Measurements from ENCODE around the gene WDR86. TPM values are rescaled to one million over a fixed set of nuclear protein-coding genes. Genes with fewer than 3 reads are reported as not detected.

The WDR86 gene
- total RNA-seq, 1 donor, result 1.1 TPM

DNA sequence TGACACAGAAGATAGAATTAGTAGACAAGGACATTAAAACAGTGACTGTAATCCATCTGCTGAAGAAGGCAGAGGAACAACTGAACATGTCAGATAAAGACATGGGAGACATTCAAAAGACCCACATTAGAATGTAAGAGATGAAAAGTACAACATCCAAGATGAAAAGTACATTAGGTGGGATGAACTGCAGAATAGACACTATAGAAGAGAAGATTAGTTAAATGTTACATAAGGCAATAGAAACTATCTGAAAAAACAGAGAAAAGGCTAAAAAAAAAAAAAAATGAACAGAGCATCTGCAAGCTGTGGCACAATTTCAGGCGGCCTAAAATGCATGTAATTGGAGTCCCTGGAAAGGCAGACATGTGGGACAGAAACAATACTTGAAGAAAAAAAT, 46.7 kb downstream of the WDR86 start:
- no peak for DNase-seq (ENCODE audit: low read depth in 2 of 3, low spot score in 2 of 3)

DNA sequence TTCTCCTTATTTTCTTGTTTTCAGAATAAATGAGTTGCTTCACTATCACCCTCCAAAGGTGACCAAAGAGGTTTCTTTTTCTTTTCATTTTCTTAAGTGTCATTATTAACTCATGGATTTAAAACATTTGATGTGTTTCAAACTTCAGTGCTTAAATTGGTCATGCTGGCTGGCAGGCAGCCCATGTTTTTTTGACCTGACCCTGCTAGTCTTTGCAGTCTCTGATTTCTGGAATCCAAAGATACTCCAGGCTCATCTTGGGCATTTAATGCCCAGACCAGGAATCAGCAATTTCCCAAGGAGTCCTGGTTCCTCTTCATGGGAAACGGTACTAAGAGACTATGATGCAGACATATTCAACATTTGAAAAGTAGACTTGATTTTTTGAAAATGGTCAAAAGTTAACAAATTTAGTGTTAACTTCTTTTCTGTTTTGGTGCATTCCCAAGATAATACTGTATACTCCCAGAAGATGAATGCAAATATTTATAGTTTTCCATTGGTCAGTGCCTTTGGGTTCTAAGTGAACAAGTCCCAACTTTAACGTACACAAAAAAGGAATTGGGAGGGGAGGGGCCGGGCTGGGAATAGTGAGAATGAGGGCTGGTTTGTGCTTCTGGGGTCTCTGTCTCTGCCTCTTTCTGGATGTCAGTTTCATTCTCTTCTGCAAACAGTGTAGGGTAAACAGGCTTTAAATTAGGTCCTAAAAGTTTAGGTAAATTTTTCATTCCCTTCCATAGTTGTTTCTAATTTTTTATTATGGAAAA, 48.5 kb downstream of the WDR86 start:
- no peak for DNase-seq (ENCODE audit: low read depth in 2 of 3, low spot score in 2 of 3)

DNA sequence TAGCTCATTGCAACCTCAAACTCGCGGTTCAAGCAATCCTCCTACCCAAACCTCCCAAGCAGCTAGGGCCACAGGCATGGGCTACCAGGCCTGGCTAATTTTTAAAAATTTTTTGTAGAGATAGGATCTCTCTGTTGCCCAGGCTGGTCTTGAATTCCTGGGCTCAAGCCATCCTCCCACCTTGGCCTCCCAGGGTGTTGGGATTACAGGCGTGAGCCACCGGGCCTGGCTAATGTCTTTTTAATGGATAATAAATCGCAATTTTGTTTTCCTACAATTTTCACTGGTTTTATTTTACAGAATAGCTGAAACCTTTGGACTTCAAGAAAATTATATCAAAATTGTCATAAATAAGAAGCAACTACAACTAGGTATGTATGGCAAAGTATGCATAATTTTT, 57.3 kb downstream of the WDR86 start:
- DNase-seq (ENCODE audit: low read depth in 2 of 3, low spot score in 2 of 3), result no peak

DNA sequence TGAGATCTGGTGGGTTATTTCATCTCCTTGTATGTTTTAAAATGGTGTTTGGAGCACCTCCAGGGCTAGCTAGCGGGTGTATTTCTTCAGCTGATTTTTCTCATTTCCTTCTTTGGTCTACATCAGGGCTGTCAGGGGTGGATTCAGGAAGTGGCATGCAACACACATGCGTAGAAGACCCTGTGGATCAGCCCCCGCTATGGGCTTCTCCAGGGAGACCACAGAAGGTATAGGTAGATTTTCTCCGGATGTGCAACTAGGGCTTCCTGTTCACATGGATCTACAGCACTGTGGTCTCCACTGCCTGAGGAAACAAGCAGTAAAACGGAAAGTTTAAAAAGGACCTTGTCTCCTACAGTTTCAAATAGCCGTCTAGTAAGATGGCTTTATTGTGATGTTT, 57.9 kb downstream of the WDR86 start:
- peak in 2 of 3 donors; percentile 68 to 82 for DNase-seq (ENCODE audit: low read depth in 2 of 3, low spot score in 2 of 3)

DNA sequence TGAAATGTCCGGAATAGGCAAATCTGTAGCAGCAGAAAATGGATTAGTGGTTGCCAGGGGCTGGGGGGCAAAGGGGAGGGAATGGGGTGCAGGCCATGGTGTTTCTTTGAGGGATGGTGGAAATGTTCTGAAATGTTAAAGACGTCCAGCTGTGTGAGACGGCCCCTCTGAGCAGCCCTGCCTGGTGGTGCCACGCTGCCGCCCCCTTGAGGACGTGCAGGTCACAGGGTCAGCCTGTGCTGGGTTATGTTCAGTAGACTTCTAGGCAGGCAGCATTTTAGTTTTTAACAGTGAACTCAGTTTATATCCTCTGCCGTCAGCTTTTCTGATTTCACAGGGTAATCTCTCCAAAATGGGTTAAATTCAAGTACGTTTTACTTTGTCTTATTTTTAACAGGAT, 58.8 kb downstream of the WDR86 start:
- peak in 1 of 3 donors; percentile 32 for DNase-seq (ENCODE audit: low read depth in 2 of 3, low spot score in 2 of 3)

DNA sequence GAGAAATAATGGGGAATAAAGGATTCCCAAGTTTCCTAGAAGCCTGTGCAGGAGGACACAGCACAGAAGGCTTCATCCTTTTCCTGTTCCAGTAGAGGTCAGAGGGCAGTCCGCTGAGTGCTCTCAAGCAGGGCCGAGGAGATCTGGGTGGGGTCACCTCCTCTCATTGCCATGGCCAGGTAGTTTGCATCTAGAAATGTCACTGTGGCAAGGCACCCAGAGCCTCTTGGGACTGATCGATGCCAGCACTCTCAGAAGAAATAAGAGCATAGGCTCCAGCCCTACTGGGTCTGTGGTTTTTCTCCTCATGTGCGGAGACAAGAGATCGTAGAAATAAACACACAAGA, 60.4 kb downstream of the WDR86 start:
- no peak for DNase-seq (ENCODE audit: low read depth in 2 of 3, low spot score in 2 of 3)

DNA sequence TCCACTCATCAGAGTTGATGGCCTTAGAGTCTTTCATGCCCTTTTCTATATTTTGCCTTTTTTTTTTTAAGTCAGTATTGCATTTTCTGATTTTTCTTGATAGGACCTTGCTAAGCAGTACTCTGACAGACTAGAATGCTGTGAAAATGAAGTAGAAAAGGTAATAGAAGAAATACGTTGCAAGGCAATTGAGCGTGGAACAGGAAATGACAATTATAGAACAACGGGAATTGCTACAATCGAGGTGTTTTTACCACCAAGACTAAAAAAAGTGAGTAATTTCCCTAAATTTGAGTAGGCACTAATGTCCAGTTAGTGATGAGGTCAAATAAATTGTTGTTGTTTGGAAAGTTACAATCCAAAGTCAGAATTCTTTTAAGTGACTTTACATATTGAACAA, 60.9 kb downstream of the WDR86 start:
- no peak for DNase-seq (ENCODE audit: low read depth in 2 of 3, low spot score in 2 of 3)

DNA sequence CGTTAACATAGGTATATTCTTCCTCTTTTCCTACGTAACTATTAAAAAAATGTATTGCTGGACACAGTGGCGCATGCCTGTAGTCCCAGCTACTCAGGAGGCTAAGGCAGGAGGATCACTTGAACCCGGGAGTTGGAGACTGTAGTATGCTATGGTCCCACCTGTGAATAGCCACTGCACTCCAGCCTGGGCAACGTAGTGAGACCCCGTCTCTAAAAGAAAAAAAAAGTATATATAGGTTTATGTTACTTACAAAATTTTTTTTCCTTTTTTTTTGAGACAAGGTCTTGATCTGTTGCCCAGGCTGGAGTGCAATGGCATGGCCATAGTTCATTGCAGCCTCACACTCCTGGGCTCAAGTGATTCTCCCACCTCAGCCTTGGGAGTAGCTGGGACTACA, 62.6 kb downstream of the WDR86 start:
- no peak for DNase-seq (ENCODE audit: low read depth in 2 of 3, low spot score in 2 of 3)

DNA sequence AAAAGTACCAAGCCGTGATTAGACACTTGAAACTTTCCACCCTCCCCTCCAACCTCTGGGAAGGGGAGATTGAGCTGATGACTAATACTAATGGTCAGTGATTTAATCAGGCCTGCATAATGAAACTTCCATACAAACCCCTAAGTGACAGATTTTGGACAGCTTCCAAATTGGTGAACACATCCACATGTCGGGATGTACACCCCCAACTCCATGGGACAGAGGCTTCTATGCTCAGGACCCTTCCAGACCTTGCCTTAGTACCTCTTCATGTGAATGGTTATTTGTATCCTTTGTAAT, 63.4 kb downstream of the WDR86 start:
- no peak for DNase-seq (ENCODE audit: low read depth in 2 of 3, low spot score in 2 of 3)

DNA sequence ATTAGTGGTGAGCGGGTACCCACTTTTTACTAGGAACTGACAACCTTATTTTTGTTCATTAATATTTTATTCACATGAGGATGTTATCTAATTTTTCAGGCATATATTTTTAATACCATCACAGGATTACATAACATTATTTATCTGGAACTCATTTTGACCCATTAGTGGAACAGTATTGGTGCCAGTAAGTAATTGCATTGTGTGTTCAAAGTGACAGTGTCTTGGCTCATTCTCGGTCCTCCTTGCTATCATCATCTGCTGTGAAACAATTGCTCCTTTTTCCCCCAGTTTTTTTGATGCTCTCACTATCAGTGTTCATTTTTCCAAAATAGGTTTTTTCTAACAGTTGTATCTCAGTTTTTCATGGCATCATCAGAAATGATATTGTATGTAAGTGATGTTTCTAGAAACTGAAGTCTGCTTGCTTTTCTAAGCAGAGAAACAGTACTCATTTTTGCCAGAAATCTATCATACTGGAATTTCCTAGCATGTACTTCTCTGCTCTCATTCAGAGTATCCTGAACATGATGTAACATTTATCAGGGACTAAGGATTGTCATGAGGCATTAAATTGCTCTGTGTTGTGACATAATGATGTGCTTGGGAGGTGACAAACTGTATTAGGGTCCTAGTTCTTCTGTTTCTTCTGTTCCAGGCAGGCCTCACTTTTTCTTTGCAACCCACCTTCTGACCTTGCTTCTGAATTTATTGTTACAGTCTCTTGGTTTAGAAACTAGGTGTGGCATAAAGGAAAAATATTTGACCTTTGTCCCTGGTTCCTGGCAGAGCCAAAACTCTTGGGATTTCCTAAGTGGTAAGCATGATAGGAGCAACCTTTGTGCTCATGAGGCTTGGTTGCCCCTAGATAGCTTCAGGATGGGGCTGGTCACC, 64.0 kb downstream of the WDR86 start:
- no peak for DNase-seq (ENCODE audit: low read depth in 2 of 3, low spot score in 2 of 3)

DNA sequence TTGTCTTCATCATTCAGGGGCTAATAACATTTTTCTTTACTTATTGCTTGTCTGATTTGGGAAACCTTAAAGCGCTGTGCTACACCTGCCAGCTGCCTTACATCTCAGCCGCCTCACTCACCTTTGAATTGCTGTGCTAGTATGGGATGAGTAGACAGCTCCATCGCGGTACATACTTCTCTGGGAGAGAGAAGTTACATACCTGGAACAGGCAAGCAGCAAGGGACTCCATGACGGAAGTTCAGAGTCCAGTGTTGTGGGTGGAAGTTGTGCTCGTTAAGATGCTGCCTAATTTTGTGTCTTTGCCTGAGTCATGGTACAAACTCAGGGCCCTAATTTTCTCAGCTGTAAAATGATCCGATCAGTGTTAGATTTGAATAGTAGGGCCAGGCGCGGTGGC, 66.3 kb downstream of the WDR86 start:
- no peak for DNase-seq (ENCODE audit: low read depth in 2 of 3, low spot score in 2 of 3)

DNA sequence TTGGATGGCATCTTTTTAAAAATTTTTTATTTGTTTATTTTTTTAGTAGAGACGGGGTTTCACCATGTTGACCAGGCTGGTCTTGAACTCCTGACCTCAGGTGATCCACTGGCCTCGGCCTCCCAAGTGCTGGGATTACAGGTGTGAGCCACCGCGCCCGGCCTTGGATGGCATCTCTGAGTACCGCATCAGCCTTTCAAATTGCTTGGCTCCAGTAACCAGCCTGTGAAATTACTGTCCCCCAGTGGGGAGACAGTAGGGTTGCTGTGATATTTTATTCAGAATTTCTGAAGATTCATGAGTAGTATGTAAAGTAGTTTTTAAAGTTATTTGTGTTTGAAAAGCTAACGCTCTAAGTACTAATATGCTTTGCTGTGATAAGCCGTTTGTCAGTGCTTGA, 67.0 kb downstream of the WDR86 start:
- no peak for DNase-seq (ENCODE audit: low read depth in 2 of 3, low spot score in 2 of 3)

DNA sequence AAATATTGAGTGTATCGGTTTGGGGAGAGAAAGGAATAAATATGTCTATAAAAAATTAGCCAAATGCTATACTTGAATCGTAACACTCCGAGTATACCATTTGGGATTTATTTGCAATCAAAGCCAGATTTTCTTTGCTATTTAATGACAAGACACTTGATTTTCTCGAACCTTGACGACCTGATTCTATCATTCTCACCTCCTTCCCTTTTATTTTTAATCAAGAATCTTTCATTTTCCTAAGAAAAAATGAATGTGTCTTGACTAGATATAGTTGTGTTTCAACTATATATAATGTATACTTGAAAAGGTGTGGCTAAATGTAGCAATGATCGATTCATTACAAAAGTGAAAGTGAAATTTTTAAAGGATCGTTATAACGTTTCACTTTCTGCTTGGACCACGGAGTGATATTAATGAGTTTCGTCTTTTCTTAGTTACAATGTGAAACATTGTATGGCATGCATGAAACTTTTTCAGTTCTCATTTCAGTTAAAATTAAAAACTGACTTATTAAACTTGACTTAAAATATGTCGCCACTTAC, 67.7 kb downstream of the WDR86 start:
- peak in 1 of 3 donors; percentile 38 for DNase-seq (ENCODE audit: low read depth in 2 of 3, low spot score in 2 of 3)

DNA sequence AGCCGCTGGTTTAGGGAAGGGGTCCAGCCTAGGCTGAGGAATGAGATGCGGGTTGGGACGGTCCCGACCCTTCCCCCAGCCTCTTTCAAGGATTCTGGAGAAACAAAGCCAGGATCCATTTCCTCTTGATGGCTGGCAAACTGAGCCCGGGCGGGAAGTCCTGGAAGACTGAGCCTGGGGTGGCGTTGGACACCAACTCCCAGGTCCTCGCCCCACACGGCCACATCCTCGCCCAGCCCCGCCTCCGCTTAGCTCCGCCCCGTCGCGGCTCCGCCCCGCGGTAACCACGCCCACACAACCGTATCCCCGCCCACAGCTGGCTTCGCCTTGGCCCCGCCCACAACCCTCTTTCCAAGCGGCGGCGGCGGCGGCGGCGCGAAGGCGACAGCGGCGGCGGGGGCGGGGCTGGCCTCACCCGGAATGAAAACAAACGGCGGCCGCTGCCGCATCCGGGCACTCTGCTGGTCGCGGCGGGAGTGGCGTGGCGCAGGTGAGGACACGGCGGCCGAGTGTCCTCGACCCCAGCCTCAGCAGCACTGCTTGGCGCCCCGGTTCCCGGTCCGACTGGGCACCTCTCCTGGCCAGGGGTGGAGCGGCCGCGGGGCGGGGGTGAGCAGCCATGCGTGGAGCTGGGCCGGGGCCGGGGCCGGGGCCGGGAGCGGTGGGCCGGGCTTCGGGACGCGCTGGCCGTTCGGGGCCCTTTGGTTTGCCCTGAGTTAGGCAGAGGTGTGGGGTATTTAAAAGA, 68.3 kb downstream of the WDR86 start, which contains the start of gene NUB1:
Gene NUB1 (plus strand): TSS at position 456 of the 745 bp plus-strand sequence. CDS start 3,538 bp downstream, outside the sequence.
- DNase-seq (ENCODE audit: low read depth in 2 of 3, low spot score in 2 of 3), result peak; percentile 76 to 88 (median 87)

DNA sequence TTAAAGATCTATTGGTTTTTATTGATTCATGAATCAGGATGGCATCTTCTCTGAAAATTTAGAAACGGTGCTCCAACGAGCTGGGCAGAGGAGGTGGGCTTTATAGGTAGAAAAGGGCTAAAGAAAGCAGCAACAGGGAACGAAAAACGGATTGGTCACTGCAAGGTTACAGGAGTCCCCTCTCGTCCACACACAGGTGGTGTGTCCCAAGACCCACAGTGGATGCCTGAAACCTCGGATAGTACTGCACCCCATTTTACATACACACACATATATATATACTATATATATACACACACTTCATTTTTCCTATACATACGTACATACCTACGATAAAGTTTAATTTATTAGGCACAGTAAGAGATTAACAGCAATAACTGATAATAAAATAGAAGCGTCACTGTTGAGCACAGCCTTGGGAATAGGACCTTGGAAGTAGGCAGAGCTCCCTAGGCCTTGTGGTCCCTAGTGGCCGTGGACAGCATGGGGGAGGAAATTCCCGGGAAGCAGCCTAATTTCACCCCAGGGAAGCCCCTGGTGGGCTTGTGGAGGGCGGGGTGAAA, 69.0 kb downstream of the WDR86 start:
- no peak for DNase-seq (ENCODE audit: low read depth in 2 of 3, low spot score in 2 of 3)

DNA sequence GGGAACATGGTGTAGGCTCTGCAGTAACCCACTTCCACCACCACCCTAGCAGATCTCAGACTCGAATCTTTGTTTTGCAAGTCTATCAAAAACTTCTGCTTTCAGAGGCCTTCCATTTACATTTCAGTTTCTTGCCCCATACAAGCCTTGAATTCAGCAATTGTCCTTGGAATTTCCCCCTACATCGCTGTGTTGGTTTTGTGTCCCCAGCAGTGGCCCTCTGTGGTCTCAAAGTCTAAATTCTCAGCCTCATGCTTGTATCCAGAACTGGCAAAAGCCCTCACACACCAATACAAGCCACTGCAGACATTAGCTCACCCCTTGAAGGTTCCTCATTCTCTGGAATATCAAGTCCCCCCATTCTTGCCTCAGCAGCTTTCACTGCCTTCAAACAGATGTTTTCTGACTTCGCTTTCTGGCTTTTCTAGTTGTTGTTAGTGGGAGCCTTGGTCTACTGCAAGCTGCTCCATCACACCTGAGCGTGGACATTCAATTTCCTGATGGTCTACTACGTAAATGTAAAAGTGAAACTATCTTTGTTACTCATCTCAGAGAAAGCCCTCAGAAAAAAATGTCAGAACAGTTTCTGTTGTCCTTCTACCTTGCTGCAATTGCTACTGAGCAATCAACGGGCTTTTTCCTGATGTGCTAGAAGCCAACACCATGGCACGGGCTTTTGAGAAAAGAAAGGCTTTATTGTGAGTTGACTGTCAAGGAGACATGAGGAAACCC, 70.0 kb downstream of the WDR86 start:
- peak in 1 of 3 donors; percentile 11 for DNase-seq (ENCODE audit: low read depth in 2 of 3, low spot score in 2 of 3)

DNA sequence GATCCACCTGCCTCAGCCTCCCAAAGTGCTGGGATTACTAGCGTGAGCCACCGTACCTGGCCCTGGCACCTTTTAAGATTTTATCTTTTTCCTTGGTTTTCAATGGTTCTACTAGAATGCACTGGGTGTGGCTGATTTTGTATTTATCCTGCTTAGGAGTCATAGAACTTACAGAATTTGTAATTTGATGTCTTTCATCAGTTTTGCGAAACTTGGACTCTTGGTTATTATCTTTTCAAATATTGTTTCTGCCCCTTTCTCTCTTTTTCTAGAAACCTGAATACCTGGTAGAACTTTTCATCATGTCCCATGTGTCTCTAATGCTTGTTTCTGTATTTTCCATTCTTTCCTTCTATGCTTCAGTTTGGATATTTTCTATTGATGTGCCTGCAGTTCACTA, 71.0 kb downstream of the WDR86 start:
- DNase-seq (ENCODE audit: low read depth in 2 of 3, low spot score in 2 of 3), result no peak

DNA sequence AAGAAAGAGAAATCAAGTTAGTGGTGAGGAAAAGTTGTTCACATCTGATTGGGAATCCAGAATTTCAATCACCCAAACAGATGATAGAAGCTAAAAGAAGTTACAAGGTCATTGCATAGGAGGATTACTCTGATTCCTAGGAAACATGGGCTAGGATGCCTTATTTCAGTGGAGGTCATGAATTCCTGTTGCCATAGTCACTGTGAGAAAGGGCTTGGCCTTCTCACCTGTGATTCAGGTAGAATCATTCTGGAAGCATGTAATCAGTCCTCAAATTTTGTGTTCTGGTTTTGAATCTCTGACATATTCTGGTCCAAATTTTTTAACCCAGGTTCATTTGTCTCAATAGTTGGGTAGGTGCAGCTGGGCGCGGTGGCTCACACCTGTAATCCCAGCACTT, 72.5 kb downstream of the WDR86 start:
- no peak for DNase-seq (ENCODE audit: low read depth in 2 of 3, low spot score in 2 of 3)

DNA sequence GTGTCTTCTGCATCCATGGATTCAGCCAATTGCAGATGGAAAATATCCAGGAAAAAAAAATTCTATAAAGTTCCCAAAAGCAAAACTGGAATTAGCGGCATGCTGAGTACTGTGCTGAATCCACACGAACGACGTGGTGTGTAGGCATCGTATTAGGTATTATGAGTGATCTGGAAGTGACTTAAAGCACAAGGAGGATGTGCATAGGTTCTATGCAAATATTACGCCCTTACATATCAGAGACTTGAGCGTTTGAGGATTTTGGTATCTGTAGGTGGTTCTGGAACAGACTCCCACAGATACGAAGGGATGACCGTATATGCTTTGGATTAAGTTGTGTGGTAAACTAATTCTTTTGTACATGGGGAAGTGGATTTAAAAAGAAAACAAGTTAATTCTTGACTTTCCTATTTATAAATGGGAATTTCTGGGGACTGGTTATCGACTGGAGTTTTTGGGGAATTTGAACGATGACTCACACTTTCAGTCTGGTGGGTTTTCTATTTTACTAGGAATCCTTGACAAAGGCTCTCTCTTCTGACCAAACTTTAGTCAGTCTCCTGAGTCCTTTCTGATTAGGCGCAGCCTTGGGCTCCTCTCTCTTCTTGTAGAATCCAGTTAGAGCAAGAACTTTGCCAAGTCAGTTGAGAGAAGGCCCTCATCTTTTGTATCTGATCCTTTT, 73.7 kb downstream of the WDR86 start:
- no peak for DNase-seq (ENCODE audit: low read depth in 2 of 3, low spot score in 2 of 3)

DNA sequence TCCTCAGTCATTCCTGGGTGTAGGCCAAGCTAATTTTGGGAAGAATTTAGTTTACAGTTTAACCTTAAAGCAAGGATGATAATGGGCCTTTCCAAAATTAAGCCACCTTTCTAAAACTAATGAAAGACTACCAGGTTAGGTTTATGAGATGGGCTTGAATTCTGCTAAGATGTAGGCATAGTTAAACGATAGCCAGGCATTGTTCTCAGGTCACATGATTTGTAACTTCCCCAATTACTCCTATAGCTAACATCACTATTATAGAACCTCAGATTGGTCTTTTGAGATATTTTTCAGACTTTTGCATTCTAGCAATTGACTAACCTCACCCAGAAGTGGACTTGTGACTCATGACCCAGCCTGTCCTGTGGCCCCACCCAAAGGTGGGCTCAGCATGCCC, 75.2 kb downstream of the WDR86 start:
- no peak for DNase-seq (ENCODE audit: low read depth in 2 of 3, low spot score in 2 of 3)

Data from hematopoietic multipotent progenitor cell (in vitro differentiated cells).